CD4-positive, CD25-positive, alpha-beta regulatory T cell (primary cell): ENCODE measurements around the gene BDP1. TPM values are rescaled to one million over a fixed set of nuclear protein-coding genes. Genes with fewer than 3 reads are reported as not detected.

Source experiments
- ATAC-seq, 2 donors: fragments of 150-1000 bp; cut with Tn5 transposase; one replicate each; pipeline ENCODE4 v1.10.0; 2021; ENCODE audit warnings: low read depth in 2 of 2, moderate number of reproducible peaks in 2 of 2, moderate library complexity in 1 of 2
- DNase-seq, 3 donors: peaks; one replicate each; pipeline versions ENCODE4 v3.0.0 to v3.0.0-alpha.2; 2012 to 2022; ENCODE audit warnings: mixed read lengths in 1 of 3
- H3K27ac ChIP-seq: one replicate; pipeline ENCODE4 v1.7.0; 2013; ENCODE audit warnings: mild to moderate bottlenecking, low read length; ENCODE audit not compliant: insufficient read depth, poor library complexity, severe bottlenecking
- H3K27me3 ChIP-seq: one replicate; pipeline ENCODE4 v1.7.0; 2013; ENCODE audit warnings: low read length; ENCODE audit not compliant: control insufficient read depth, insufficient read depth
- H3K36me3 ChIP-seq: one replicate; pipeline ENCODE4 v1.7.0; 2013; ENCODE audit warnings: mild to moderate bottlenecking, low read length, moderate library complexity; ENCODE audit not compliant: control insufficient read depth, insufficient read depth
- H3K4me1 ChIP-seq: 2 replicates; pipeline ENCODE4 v1.7.0; 2013; ENCODE audit warnings: mild to moderate bottlenecking, low read length; ENCODE audit not compliant: insufficient read depth, control insufficient read depth, poor library complexity, severe bottlenecking
- H3K4me3 ChIP-seq: one replicate; pipeline ENCODE4 v1.7.0; 2013; ENCODE audit warnings: low read depth, mild to moderate bottlenecking, low read length, moderate library complexity
- H3K9me3 ChIP-seq, 2 experiments: 1 replicate in 1 of 2; 2 replicates in 1 of 2; pipeline ENCODE4 v1.7.0; 2013; ENCODE audit warnings: low read length in 2 of 2, mild to moderate bottlenecking in 1 of 2, moderate library complexity in 1 of 2; ENCODE audit not compliant: control insufficient read depth in 2 of 2
- H3K27ac Mint-ChIP-seq, 3 donors: one replicate each; pipeline ENCODE4 v1.8.0; 2020 to 2022; ENCODE audit warnings: mild to moderate bottlenecking in 3 of 3, mixed read lengths in 3 of 3, moderate library complexity in 2 of 3
- H3K27me3 Mint-ChIP-seq: one replicate; pipeline ENCODE4 v1.8.0; 2022; ENCODE audit warnings: mild to moderate bottlenecking, mixed read lengths
- H3K36me3 Mint-ChIP-seq: one replicate; pipeline ENCODE4 v1.8.0; 2020; ENCODE audit warnings: mixed read lengths
- H3K4me1 Mint-ChIP-seq, 4 donors: one replicate each; pipeline ENCODE4 v1.8.0; 2020 to 2022; ENCODE audit warnings: mixed read lengths in 4 of 4, mild to moderate bottlenecking in 1 of 4
- H3K4me3 Mint-ChIP-seq, 4 donors: one replicate each; pipeline ENCODE4 v1.8.0; 2020 to 2022; ENCODE audit warnings: mild to moderate bottlenecking in 4 of 4, mixed read lengths in 4 of 4, moderate library complexity in 3 of 4
- H3K9me3 Mint-ChIP-seq, 7 donors: one replicate each; pipeline ENCODE4 v1.8.0; 2020 to 2022; ENCODE audit warnings: mixed read lengths in 7 of 7, mild to moderate bottlenecking in 3 of 7, moderate library complexity in 2 of 7
- polyA plus RNA-seq, 4 donors: library from polyadenylated mRNA; unstranded; fragments of 300-500 nt; fragmentation: Illumina TruSeq; gene quantifications; one replicate each; pipeline ENCODE4 v1.2.3, GENCODE V29; 2021
- total RNA-seq: library from RNA; stranded (reverse); gene quantifications from one replicate; pipeline ENCODE4 v1.2.3, GENCODE V29; 2022

Gene BDP1
- total and polyA plus RNA-seq, 5 donors from 2014 or later = 5.8 to 39.3 (median 6.2) TPM

- DNase-seq = peak in 1 of 3 donors; percentile 50
- H3K4me1 ChIP-seq = peaks cover 42% of the 10 kb centered on the region
- no peaks in the 10 kb centered on the region for H3K9me3 Mint-ChIP-seq
- ATAC-seq = no peak
- no peaks in the 10 kb centered on the region for H3K27me3 Mint-ChIP-seq
- H3K27ac ChIP-seq = peak overlapping the region; percentile 92
- peaks cover 15 to 54% (median 34%) of the 10 kb centered on the region in 4 donors for H3K4me1 Mint-ChIP-seq
- H3K4me3 Mint-ChIP-seq = peak overlapping the region; percentile 87 to 98 (median 96)
- peak overlapping the region; percentile 96 for H3K4me3 ChIP-seq
- no peaks in the 10 kb centered on the region for H3K9me3 ChIP-seq
- H3K36me3 ChIP-seq = no peaks in the 10 kb centered on the region
- H3K36me3 Mint-ChIP-seq = peaks cover 16% of the 10 kb centered on the region
- H3K27me3 ChIP-seq = no peaks in the 10 kb centered on the region
- peak overlapping the region; percentile 4 to 99 (median 95) for H3K27ac Mint-ChIP-seq
These were observed 133.1 kb downstream of the BDP1 start for GRCh38 chr5:71588533-71588885.

- DNase-seq (peak in 1 of 3 donors; percentile 48), ATAC-seq (no peak)
- H3K4me1 ChIP-seq = peaks cover 42% of the 10 kb centered on the region
- H3K9me3 ChIP-seq = no peaks in the 10 kb centered on the region
- H3K4me3 ChIP-seq = peak overlapping the region; percentile 96
- Mint-ChIP-seq H3K27ac (peak overlapping the region in 1 of 3 donors; percentile 56), H3K27me3 (no peaks in the 10 kb centered on the region), H3K4me1 (peaks cover 15 to 54% (median 34%) of the 10 kb centered on the region in 4 donors), H3K9me3 (no peaks in the 10 kb centered on the region), H3K4me3 (peak overlapping the region; percentile 39 to 98 (median 91)), H3K36me3 (peaks cover 16% of the 10 kb centered on the region)
- no peak overlapping the region for H3K27ac ChIP-seq
- no peaks in the 10 kb centered on the region for H3K27me3 ChIP-seq
- peaks cover 9% of the 10 kb centered on the region for H3K36me3 ChIP-seq
These were observed 134.5 kb downstream of the BDP1 start for GRCh38 chr5:71589903-71590302.

DNA sequence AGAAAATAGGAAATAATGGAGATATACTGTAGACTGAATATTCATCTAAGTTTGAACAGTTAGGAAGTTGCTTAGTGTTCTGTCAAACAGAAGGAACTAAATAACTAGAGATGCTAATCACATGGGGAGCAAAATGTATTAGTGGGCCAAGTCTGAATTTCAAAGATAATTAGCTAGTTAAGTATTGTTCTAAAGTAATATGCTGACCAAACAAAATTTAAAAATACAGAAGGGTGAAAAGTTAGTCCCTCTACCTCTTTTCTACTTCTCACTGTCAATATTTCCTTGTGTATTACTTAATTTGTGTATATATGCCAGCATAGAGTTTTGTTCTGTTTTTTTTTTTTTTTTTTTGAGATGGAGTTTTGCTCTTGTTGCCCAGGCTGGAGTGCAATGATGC lies 135.6 kb downstream of the BDP1 start:
- H3K4me3 Mint-ChIP-seq = peak overlapping the region in 3 of 4 donors; percentile 12 to 87 (median 24)

GRCh38 chr5:71596169-71596568 lies 140.7 kb downstream of the BDP1 start:
- H3K9me3 ChIP-seq = no peaks in the 10 kb centered on the region
- H3K4me1 Mint-ChIP-seq = peaks cover 13 to 27% (median 19%) of the 10 kb centered on the region in 4 donors
- H3K27me3 Mint-ChIP-seq = no peaks in the 10 kb centered on the region
- ATAC-seq (no peak), DNase-seq (no peak)
- peaks cover 27% of the 10 kb centered on the region for H3K36me3 Mint-ChIP-seq
- H3K4me3 Mint-ChIP-seq = no peak overlapping the region
- no peak overlapping the region for H3K27ac ChIP-seq
- H3K27me3 ChIP-seq = no peaks in the 10 kb centered on the region
- H3K4me1 ChIP-seq = peaks cover 7% of the 10 kb centered on the region
- no peak overlapping the region for H3K27ac Mint-ChIP-seq
- H3K9me3 Mint-ChIP-seq = no peaks in the 10 kb centered on the region
- H3K36me3 ChIP-seq = peaks cover 43% of the 10 kb centered on the region
- H3K4me3 ChIP-seq = no peak overlapping the region

More for the DNA sequence above, 135.6 kb downstream of the BDP1 start:
- H3K36me3 Mint-ChIP-seq = peaks cover 21% of the 10 kb centered on the region
- no peaks in the 10 kb centered on the region for H3K9me3 ChIP-seq
- no peaks in the 10 kb centered on the region for H3K27me3 ChIP-seq
- peaks cover 21 to 56% (median 36%) of the 10 kb centered on the region in 4 donors for H3K4me1 Mint-ChIP-seq
- peak overlapping the region in 2 of 3 donors; percentile 6 to 51 for H3K27ac Mint-ChIP-seq
- H3K9me3 Mint-ChIP-seq = no peaks in the 10 kb centered on the region
- H3K27me3 Mint-ChIP-seq = no peaks in the 10 kb centered on the region
- H3K4me1 ChIP-seq = peaks cover 42% of the 10 kb centered on the region
- H3K36me3 ChIP-seq = peaks cover 11% of the 10 kb centered on the region
- H3K4me3 ChIP-seq = no peak overlapping the region
- H3K27ac ChIP-seq = no peak overlapping the region
- DNase-seq = no peak
- no peak for ATAC-seq

DNA sequence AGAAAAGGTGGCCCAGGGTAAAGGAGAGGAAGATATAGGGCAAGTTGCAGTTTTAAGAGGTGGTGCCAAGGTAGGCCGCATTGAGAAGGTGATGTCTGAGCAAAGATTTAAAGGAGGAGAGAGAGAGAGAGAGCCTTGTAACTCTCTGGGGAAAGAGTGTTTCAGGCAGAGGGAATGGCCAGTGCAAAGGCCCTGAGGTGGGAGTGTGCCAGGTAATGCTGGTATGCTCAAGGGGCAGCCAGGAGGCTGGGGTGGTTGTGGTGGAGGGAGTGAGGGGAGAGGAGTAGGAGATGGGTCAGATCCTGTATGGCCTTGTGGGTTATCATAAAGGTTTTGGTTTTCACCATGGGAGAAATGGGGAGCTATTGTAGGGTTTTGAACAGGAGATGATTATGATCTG lies 141.6 kb downstream of the BDP1 start:
- H3K27ac ChIP-seq = no peak overlapping the region
- peak overlapping the region; percentile 28 to 77 (median 37) for H3K27ac Mint-ChIP-seq
- H3K9me3 ChIP-seq = no peaks in the 10 kb centered on the region
- H3K4me1 Mint-ChIP-seq = peaks cover 19 to 34% (median 27%) of the 10 kb centered on the region in 4 donors
- H3K27me3 Mint-ChIP-seq = no peaks in the 10 kb centered on the region
- H3K9me3 Mint-ChIP-seq = no peaks in the 10 kb centered on the region
- peaks cover 27% of the 10 kb centered on the region for H3K36me3 Mint-ChIP-seq
- peaks cover 43% of the 10 kb centered on the region for H3K36me3 ChIP-seq
- ATAC-seq (no peak), DNase-seq (no peak)
- no peaks in the 10 kb centered on the region for H3K27me3 ChIP-seq
- H3K4me1 ChIP-seq = peaks cover 15% of the 10 kb centered on the region
- H3K4me3 Mint-ChIP-seq = no peak overlapping the region
- H3K4me3 ChIP-seq = no peak overlapping the region

- no peak for ATAC-seq
- peaks cover 40% of the 10 kb centered on the region for H3K36me3 Mint-ChIP-seq
- peaks cover 23 to 45% (median 36%) of the 10 kb centered on the region in 4 donors for H3K4me1 Mint-ChIP-seq
- peak overlapping the region; percentile 84 for H3K27ac ChIP-seq
- peaks cover 22% of the 10 kb centered on the region for H3K4me1 ChIP-seq
- peak overlapping the region; percentile 78 to 95 (median 90) for H3K27ac Mint-ChIP-seq
- H3K9me3 ChIP-seq = no peaks in the 10 kb centered on the region
- no peaks in the 10 kb centered on the region for H3K9me3 Mint-ChIP-seq
- no peak for DNase-seq
- H3K36me3 ChIP-seq = peaks cover 48% of the 10 kb centered on the region
- H3K27me3 Mint-ChIP-seq = no peaks in the 10 kb centered on the region
- no peaks in the 10 kb centered on the region for H3K27me3 ChIP-seq
- no peak overlapping the region for H3K4me3 Mint-ChIP-seq
- H3K4me3 ChIP-seq = peak overlapping the region; percentile 52
These were observed 145.3 kb downstream of the BDP1 start for GRCh38 chr5:71600783-71601182.

DNA sequence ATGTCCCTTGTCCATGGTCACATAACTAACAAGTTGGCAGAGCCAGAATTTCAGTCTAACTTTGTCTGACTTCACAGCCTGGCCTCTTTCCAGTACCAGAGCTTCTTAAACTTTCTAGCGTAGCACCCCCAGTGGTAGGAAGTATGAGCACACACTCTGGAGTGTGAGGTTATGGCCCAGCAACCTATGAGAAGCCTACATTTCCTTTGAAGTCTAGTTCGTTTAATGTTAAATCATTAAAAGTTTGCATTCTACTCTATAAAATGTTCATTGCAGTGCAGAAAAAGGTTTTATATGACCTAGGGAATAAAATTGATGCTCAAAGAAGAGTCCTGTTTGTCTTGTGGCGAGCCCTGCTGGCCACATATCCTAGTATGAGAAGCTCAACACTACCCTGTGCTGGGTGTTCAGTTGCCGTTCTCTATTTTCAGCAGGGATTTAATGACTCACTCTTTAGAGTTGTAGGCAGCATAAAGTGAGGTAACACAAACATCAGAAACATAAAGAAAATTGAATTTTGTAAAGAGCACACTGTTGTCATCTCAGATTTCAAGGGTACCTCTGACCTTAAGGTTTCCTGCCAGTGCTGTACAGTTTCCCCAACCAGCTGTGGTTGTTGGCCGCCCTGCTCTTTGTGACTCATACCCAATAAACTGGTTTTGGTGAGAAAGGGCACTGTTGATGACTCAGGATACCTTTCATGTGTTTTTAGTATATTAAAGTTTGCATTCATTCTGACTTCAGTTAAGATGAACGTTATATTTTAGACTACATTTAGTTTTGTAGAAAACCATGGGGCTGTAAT lies 146.0 kb downstream of the BDP1 start:
- Mint-ChIP-seq H3K27ac (peak overlapping the region; percentile 78 to 95 (median 90)), H3K27me3 (no peaks in the 10 kb centered on the region), H3K4me1 (peaks cover 23 to 40% (median 34%) of the 10 kb centered on the region in 4 donors), H3K9me3 (no peaks in the 10 kb centered on the region), H3K4me3 (peak overlapping the region in 3 of 4 donors; percentile 2 to 59 (median 40)), H3K36me3 (peaks cover 33% of the 10 kb centered on the region)
- Histone ChIP-seq H3K4me1 (peaks cover 22% of the 10 kb centered on the region), H3K27ac (peak overlapping the region; percentile 84), H3K27me3 (no peaks in the 10 kb centered on the region), H3K36me3 (peaks cover 42% of the 10 kb centered on the region), H3K4me3 (peak overlapping the region; percentile 52), H3K9me3 (no peaks in the 10 kb centered on the region)
- peak; percentile 55 to 93 (median 69) for DNase-seq
- ATAC-seq = peak; percentile 93 to 94
